OCI-LY3 (cell line): ENCODE data around the gene WDR37.

Experiments
- EZH2phosphoT487 ChIP-seq: fragments of 200-600 bp; shearing (Covaris generic); IDR thresholded peaks from 2 replicates; pipeline ENCODE4 v1.6.1; 2018; ENCODE audit warnings: antibody characterized with exemption, mixed run types, low read depth
- TF ChIP-seq, protein P1 (sequence below): fragments of 200-600, 300-600 bp; sonication (generic); IDR thresholded peaks from 2 replicates; pipeline ENCODE4 v1.5.1; 2014; ENCODE audit warnings: antibody characterized with exemption, low read length, low read depth

- TF ChIP-seq, protein P1, sequence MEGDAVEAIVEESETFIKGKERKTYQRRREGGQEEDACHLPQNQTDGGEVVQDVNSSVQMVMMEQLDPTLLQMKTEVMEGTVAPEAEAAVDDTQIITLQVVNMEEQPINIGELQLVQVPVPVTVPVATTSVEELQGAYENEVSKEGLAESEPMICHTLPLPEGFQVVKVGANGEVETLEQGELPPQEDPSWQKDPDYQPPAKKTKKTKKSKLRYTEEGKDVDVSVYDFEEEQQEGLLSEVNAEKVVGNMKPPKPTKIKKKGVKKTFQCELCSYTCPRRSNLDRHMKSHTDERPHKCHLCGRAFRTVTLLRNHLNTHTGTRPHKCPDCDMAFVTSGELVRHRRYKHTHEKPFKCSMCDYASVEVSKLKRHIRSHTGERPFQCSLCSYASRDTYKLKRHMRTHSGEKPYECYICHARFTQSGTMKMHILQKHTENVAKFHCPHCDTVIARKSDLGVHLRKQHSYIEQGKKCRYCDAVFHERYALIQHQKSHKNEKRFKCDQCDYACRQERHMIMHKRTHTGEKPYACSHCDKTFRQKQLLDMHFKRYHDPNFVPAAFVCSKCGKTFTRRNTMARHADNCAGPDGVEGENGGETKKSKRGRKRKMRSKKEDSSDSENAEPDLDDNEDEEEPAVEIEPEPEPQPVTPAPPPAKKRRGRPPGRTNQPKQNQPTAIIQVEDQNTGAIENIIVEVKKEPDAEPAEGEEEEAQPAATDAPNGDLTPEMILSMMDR = no peak
- TF ChIP-seq EZH2phosphoT487 = no peak
Measured at GRCh38 chr10:1137499-1138163, 81.4 kb downstream of the WDR37 start.
